B cell (primary cell): Measurements from ENCODE around the gene ADPRH. TPM values are rescaled to one million over a fixed set of nuclear protein-coding genes. Genes with fewer than 3 reads are reported as not detected.
A peak's percentile ranks its signal among the peaks of the same experiment; 100 is the strongest.

Experiments
- ATAC-seq: fragments of 200-7000 bp; cut with Tn5 transposase; one replicate; pipeline ENCODE4 v1.10.0; 2021; ENCODE audit warnings: low read depth, mild to moderate bottlenecking, moderate number of reproducible peaks, moderate library complexity
- CTCF ChIA-PET: fragments of 350-600 bp; sonication (Branson Sonifier 250); formaldehyde crosslinking; loops from one replicate; lab custom pipeline; 2021; ENCODE audit warnings: antibody characterized with exemption, inconsistent platforms; lab: Charles Lee
- POLR2A ChIA-PET: fragments of 350-600 bp; sonication (Branson Sonifier 250); formaldehyde crosslinking; loops from one replicate; lab custom pipeline; 2021; ENCODE audit warnings: antibody characterized with exemption; lab: Charles Lee
- DNase-seq: peaks from one replicate; pipeline ENCODE4 v3.0.0; 2013
- H2AFZ ChIP-seq: 2 replicates; pipeline ENCODE4 v1.6.1; 2012; ENCODE audit warnings: mild to moderate bottlenecking, low read depth, low read length; ENCODE audit not compliant: insufficient read depth, poor library complexity, severe bottlenecking
- H3K27ac ChIP-seq, 2 donors: 1 replicate in 1 of 2; 2 replicates in 1 of 2; pipeline ENCODE4 v1.5.1; 2012 to 2013; ENCODE audit warnings: low read length in 2 of 2, mild to moderate bottlenecking in 2 of 2, moderate library complexity in 1 of 2
- H3K27me3 ChIP-seq, 4 experiments: fragments of 200-600 bp in 1 of 4; sonication (generic) in 1 of 4; replicated peaks in 1 of 4; 1 replicate in 2 of 4; 2 replicates in 2 of 4; pipeline versions ENCODE4 v1.6.1 to v1.7.0; 2013 to 2016; ENCODE audit warnings: low read length in 3 of 4, mild to moderate bottlenecking in 2 of 4, mixed read lengths in 1 of 4, moderate library complexity in 1 of 4; ENCODE audit not compliant: insufficient read depth in 4 of 4, control insufficient read depth in 3 of 4; ENCODE audit errors: control extremely low read depth in 1 of 4
- H3K36me3 ChIP-seq, 2 experiments: replicated peaks in 1 of 2; 1 replicate in 1 of 2; 2 replicates in 1 of 2; pipeline versions ENCODE4 v1.6.1 to v1.7.1; 2013; ENCODE audit warnings: low read length in 1 of 2; ENCODE audit not compliant: insufficient read depth in 2 of 2, control insufficient read depth in 1 of 2; ENCODE audit errors: control extremely low read depth in 1 of 2, extremely low read depth in 1 of 2
- H3K4me1 ChIP-seq, 2 donors: fragments of 200-600 bp in 1 of 2; sonication (generic) in 1 of 2; 1 replicate in 1 of 2; 2 replicates in 1 of 2; pipeline versions ENCODE4 v1.5.1 to v1.6.1; 2013 to 2017; ENCODE audit warnings: low read length in 2 of 2; ENCODE audit not compliant: control insufficient read depth in 2 of 2, insufficient read depth in 2 of 2
- H3K4me2 ChIP-seq: replicated peaks from 2 replicates; pipeline ENCODE3; 2012; ENCODE audit warnings: mild to moderate bottlenecking, low read depth, low read length; ENCODE audit not compliant: poor library complexity, severe bottlenecking
- H3K4me3 ChIP-seq, 5 experiments: fragments of 200-600 bp in 1 of 5; sonication (generic) in 1 of 5; 1 replicate in 3 of 5; 2 replicates in 2 of 5; pipeline versions ENCODE4 v1.5.1 to v1.7.0; 2011 to 2016; ENCODE audit warnings: low read length in 4 of 5, mild to moderate bottlenecking in 4 of 5, low read depth in 2 of 5, control low read depth in 1 of 5, moderate library complexity in 1 of 5; ENCODE audit not compliant: insufficient read depth in 1 of 5; ENCODE audit errors: control extremely low read depth in 1 of 5, extremely low read depth in 1 of 5
- H3K79me2 ChIP-seq: fragments of 200-600 bp; sonication (generic); one replicate; pipeline ENCODE4 v1.6.0; 2016; ENCODE audit warnings: low read length; ENCODE audit not compliant: control insufficient read depth, insufficient read depth
- H3K9ac ChIP-seq: fragments of 200-600 bp; sonication (generic); 2 replicates; pipeline ENCODE4 v1.6.1; 2017; ENCODE audit warnings: mild to moderate bottlenecking, low read length, moderate library complexity
- H3K9me3 ChIP-seq, 3 donors: one replicate each; pipeline versions ENCODE4 v1.6.1 to v1.7.1; 2013; ENCODE audit warnings: low read length in 2 of 3; ENCODE audit not compliant: control insufficient read depth in 2 of 3, insufficient read depth in 1 of 3; ENCODE audit errors: control extremely low read depth in 1 of 3
- H4K20me1 ChIP-seq: 2 replicates; pipeline ENCODE4 v1.6.0; 2012; ENCODE audit warnings: mild to moderate bottlenecking, low read length; ENCODE audit not compliant: insufficient read depth, control insufficient read depth, poor library complexity, severe bottlenecking
- H3K27ac Mint-ChIP-seq: one replicate; pipeline ENCODE4 v1.8.0; 2021; ENCODE audit warnings: mixed read lengths
- H3K27me3 Mint-ChIP-seq: one replicate; pipeline ENCODE4 v1.8.0; 2021; ENCODE audit warnings: mixed read lengths
- H3K4me1 Mint-ChIP-seq: one replicate; pipeline ENCODE4 v1.8.0; 2021; ENCODE audit warnings: mixed read lengths
- H3K4me3 Mint-ChIP-seq: one replicate; pipeline ENCODE4 v1.8.0; 2021; ENCODE audit warnings: mixed read lengths
- H3K9me3 Mint-ChIP-seq: one replicate; pipeline ENCODE4 v1.8.0; 2022; ENCODE audit warnings: mixed read lengths; ENCODE audit not compliant: insufficient read depth
- CTCF ChIP-seq: fragments of 200-600 bp; IDR thresholded peaks from one replicate; pipeline ENCODE4 v1.8.0; 2022; ENCODE audit warnings: antibody characterized with exemption, mild to moderate bottlenecking
- EZH2 ChIP-seq: IDR thresholded peaks from 2 replicates; pipeline ENCODE4 v1.6.1; 2012; ENCODE audit warnings: borderline replicate concordance, low read depth, mild to moderate bottlenecking, moderate library complexity, low read length; ENCODE audit not compliant: insufficient read depth, poor library complexity, severe bottlenecking
- WGBS: methylation state at CpG from one replicate; pipeline ENCODE4 v1.1.5; 2013; ENCODE audit warnings: missing lambda C conversion rate; ENCODE audit not compliant: insufficient coverage; 5-methylcytosine and 5-hydroxymethylcytosine counted together
- intact Hi-C: fragments of 100-400 bp; cut with micrococcal nuclease; formaldehyde crosslinking; loops from one replicate; pipeline ENCODE4 v1.10.0; 2022
- polyA plus RNA-seq: library from polyadenylated mRNA; depleted of rRNA; stranded (reverse); fragments of >200 nt; gene quantifications from 2 replicates; pipeline ENCODE4 v1.2.3, GENCODE V29; 2012
- total RNA-seq, 2 donors: library from RNA; stranded (reverse); fragments of 120-200 nt in 1 of 2; gene quantifications; 1 replicate in 1 of 2; 2 replicates in 1 of 2; pipeline versions ENCODE4 v1.2.3 to v1.2.4, GENCODE V29; 2013 to 2022

ADPRH gene
- total and polyA plus RNA-seq, 2 donors (not counting 1 experiment from before 2014, with no cell fraction given): 10.0 to 24.5 TPM

GRCh38 chr3:119628390-119628789, 49.1 kb downstream of the ADPRH start:
- ATAC-seq (peak; percentile 87), DNase-seq (peak; percentile 77)
- H3K27ac ChIP-seq: peak overlapping the region; percentile 26 to 83
- peaks cover 46% of the 10 kb centered on the region for H3K4me1 Mint-ChIP-seq
- no peaks in the 10 kb centered on the region for H3K36me3 ChIP-seq
- H3K4me3 Mint-ChIP-seq: peak overlapping the region; percentile 73
- ChIA-PET CTCF (interaction anchor here (1.0 to 2.0 kb wide), 5 partner anchors 28 to 744 kb away, joined by 3 to 7 read pairs (median 3); partner anchors contain the start of gene CD80), POLR2A (interaction anchor here (1.1 kb wide), 1 partner anchor 48 kb away, joined by 3 read pairs; no protein-coding TSS in a partner anchor)
- no peaks in the 10 kb centered on the region for H3K27me3 Mint-ChIP-seq
- 0% methylated on average over 3 of the region's 4 CpGs for WGBS
- H3K9me3 ChIP-seq: no peaks in the 10 kb centered on the region
- H3K4me3 ChIP-seq: peak overlapping the region in 1 of 5 experiments; percentile 51
- H4K20me1 ChIP-seq: no peaks in the 10 kb centered on the region
- H3K27me3 ChIP-seq: no peaks in the 10 kb centered on the region
- intact Hi-C loops: loop anchor here (1.0 to 5.0 kb wide), 4 partner anchors 11 to 66 kb away; partner anchors contain the start of gene COX17
- peak overlapping the region; percentile 90 for H3K27ac Mint-ChIP-seq
- H3K79me2 ChIP-seq: no peaks in the 10 kb centered on the region
- peaks cover 29 to 30% of the 10 kb centered on the region in 2 donors for H3K4me1 ChIP-seq
- peak overlapping the region; percentile 37 for H3K9ac ChIP-seq
- H3K4me2 ChIP-seq: peak overlapping the region; percentile 60
- H3K9me3 Mint-ChIP-seq: no peaks in the 10 kb centered on the region
- H2AFZ ChIP-seq: no peak overlapping the region
- TF ChIP-seq EZH2: no peak
- no peak for TF ChIP-seq CTCF

GRCh38 chr3:119628816-119629445, 49.6 kb downstream of the ADPRH start:
- H3K4me3 ChIP-seq: no peak overlapping the region
- POLR2A ChIA-PET: interaction anchor here (1.1 kb wide), 1 partner anchor 48 kb away, joined by 3 read pairs; no protein-coding TSS in a partner anchor
- peak overlapping the region; percentile 26 to 83 for H3K27ac ChIP-seq
- peak overlapping the region; percentile 37 for H3K9ac ChIP-seq
- H4K20me1 ChIP-seq: no peaks in the 10 kb centered on the region
- H2AFZ ChIP-seq: no peak overlapping the region
- no peaks in the 10 kb centered on the region for H3K27me3 ChIP-seq
- peak overlapping the region; percentile 73 for H3K4me3 Mint-ChIP-seq
- H3K9me3 ChIP-seq: no peaks in the 10 kb centered on the region
- no CpG with 5 or more reads among the region's 1 CpG for WGBS
- peaks cover 46% of the 10 kb centered on the region for H3K4me1 Mint-ChIP-seq
- H3K4me2 ChIP-seq: peak overlapping the region; percentile 60
- no peaks in the 10 kb centered on the region for H3K79me2 ChIP-seq
- peaks cover 29 to 30% of the 10 kb centered on the region in 2 donors for H3K4me1 ChIP-seq
- intact Hi-C loops: loop anchor here (1.0 to 5.0 kb wide), 4 partner anchors 10 to 67 kb away; partner anchors contain the start of gene COX17
- H3K27me3 Mint-ChIP-seq: no peaks in the 10 kb centered on the region
- peak; percentile 61 for ATAC-seq
- no peak for TF ChIP-seq CTCF
- no peak for TF ChIP-seq EZH2
- H3K9me3 Mint-ChIP-seq: no peaks in the 10 kb centered on the region
- H3K36me3 ChIP-seq: no peaks in the 10 kb centered on the region
- peak overlapping the region; percentile 90 for H3K27ac Mint-ChIP-seq
- peak; percentile 76 for DNase-seq
- CTCF ChIA-PET: interaction anchor here (1.0 to 2.0 kb wide), 5 partner anchors 28 to 744 kb away, joined by 3 to 7 read pairs (median 3); partner anchors contain the start of gene CD80
